ENCODE measurements around the gene ADAM12. TPM values are rescaled to one million over a fixed set of nuclear protein-coding genes. Genes with fewer than 3 reads are reported as not detected.

ADAM12 gene
- total RNA-seq, 1 donor from 2014 or later: 0.68 TPM

DNA sequence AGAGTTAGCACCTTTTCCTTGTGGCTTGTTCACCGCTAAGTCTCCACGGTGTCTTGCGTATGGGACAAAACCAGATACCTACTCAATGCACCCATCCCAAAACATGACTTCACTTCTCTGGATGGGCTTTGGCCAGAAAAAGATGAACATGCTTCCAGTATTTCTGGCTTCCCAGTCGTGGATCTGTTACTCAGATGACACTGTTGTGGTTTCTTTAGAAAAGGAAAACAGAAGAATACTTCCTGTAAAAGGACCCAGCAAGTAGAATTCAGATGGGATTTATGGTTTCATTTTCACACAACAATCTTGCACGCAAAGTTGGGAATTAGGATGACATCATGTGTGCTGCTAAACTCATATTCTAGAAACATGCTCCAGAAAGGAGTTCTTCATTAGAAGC is 216.7 kb downstream of the ADAM12 start:
- no peak for DNase-seq

DNA sequence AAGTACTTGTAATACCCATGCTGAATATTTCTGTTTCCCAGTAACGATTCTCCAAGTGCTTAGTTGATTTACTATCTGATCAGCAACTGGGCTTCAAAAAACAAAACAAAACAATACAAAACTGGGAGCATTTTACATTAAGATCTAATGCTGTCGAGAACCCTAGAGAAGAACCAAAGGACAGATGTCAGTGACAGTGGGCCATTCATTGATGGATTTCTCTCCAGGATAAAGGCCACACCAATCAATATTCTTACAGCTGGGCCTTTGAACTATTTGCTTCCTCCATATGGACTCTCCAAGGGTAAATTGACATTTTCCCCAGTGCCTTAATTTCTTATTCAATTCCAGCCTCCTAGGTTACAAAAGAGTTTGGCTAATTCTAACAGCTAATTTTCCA is 217.5 kb downstream of the ADAM12 start:
- DNase-seq: no peak

DNA sequence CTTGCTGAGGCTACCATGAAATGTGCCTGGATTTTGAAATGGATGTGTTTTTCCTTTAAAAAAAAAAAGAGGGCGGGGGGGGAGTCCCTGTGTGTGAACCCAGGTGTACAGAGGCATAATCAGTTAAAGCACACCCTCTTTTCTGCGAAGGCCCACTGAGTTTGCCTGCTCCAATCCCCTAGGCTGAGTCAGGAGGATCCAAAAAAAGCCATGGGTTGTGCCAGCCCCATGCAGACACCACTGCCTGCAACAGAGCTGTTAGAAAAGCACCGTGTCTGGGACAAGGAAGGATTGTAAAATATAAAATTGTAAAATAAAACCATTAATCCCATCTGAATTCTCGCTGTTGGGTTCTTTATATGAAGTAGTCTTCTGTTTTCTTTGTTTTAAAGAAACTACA is 217.9 kb downstream of the ADAM12 start:
- no peak for DNase-seq

DNA sequence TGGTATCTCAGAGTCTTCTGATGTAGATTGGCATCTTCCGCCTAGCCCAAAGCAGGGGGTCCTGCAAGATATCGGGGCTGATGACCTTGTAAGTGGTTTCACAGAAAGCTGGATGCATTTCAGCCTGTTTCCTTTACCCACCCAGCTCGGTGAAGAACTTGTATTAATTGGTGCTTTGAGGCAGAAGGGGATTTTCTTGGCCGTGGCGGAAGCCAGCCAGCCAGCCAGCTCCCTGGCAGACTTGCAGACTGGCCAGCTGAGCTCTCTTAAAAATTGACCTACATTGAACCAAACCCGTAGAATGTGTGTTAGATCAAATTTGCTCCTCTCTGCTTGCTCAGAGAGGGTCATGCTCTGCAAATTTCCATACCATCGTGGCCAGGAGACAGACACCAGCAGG is 218.4 kb downstream of the ADAM12 start:
- no peak for DNase-seq

DNA sequence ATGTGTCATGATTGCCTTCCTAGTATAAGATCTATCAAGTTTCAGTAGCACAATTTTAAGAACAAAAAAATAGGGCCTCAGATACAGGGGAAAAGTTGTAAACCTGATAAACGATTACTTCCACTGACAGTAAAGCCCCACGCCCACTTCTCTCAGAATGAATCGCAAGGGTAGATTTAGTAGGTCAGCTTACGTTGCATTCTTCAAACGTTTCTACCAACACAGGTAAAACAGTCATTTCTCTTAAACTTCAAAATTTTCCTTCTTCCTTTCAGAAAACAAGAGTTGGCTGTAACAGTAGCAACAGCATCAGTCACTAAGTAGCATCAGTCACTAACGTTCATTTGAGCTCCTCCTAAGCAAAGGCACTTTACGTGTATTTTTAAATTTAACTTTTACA is 221.5 kb downstream of the ADAM12 start:
- no peak for DNase-seq

DNA sequence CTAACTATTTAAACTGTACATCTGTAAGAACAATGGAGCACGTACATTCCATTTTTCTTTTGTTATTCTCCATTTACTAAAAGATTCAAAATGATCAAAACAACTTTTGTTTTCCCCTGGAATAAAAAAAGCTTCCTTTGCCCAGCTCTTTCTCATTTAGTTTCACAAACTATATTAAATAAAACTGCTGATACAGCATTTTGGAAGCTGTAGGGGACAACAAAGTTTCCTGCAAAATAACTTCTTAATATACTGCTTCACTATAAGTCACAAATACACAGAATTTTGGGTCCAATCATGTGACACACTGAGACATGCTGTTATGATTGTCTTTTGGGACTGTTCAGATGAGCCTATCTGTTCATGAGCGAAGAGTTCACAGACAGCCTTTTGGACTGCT is 222.4 kb downstream of the ADAM12 start:
- no peak for DNase-seq

DNA sequence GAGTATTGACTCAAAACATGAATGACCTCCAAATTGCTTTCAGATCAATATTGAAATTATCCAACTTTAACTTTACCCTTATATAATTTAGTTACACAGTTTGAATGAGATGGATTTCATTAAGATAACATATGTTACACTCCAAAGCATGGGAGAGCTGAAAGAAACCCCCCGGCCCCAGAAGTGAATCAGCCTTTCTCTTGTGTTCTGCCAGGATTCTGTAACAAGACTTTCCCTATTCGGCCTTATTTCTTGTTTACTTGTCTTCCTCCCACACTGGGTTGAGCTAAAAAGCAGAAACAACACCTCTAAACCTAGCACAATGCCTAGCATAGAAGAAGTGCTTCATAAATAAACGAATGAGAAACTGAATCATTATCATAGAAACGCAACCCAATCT is 224.8 kb downstream of the ADAM12 start:
- no peak for DNase-seq

DNA sequence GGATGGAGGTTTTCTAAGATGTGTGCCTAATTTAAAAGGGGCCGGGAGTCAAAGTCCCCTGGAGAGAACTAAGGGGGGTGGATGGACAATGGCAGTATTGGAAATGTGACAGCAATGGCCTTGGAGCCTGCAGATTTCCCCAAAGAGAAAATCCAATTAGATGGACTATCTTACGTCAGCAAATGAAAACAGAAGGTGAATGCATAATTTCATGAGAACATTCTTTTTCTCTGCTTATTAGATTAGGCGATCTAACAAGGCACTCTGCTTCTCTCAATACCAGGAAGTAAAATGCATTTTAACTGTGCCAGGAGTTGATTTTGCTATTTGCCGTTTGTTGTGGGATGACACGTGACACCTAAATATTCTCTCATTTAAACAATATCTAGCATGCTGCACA is 226.6 kb downstream of the ADAM12 start:
- DNase-seq: no peak

DNA sequence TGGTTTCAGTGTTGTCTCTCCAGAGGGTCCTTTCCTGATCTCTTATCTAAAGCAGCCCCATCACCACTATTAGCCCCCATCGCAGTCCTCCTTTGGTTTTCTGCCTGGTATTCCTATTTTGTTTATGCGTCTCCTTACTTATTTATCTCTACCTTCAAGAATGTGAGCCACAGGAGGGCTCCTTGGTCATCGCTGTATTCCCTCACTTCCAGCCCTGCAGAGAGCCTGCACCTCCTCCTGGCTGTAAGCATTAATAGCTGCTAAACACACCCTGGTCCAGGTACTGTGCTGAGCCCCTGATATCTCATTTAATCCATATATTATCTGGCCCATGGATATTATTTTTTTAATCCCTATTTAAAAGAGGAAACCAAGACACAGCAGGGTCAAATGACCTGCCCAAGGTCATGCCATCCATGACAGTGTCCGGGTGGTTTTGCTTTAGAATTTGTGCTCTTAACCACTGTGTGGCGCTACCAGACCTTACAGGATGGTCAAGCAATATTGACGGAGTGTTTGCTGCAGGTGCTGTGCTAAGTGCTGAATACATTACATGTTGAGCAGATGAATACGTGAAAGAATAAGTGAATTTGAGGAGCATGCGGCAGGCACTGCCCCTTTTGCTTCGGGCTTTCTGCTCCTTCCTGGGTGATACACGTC is 227.2 kb downstream of the ADAM12 start:
- no peak for DNase-seq

DNA sequence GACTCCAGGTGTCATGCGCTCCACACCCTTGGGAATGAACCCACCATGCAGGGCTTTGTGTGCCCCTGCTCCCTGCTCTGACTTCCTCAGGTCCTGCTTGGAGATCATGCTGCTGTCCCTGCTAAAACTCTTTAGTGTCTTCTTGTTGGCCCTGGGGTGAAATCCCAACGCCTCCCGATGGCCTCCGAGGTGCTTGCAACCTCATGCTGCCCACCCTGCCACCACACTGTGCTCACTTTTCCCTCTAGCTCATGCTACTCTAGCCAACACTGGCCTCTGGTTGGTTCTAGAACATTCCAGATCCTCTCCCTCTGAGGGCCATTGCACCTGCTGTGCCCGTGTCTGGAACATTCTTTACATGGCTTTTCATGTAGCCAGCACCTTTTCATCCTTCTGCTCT is 227.7 kb downstream of the ADAM12 start:
- DNase-seq: no peak

DNA sequence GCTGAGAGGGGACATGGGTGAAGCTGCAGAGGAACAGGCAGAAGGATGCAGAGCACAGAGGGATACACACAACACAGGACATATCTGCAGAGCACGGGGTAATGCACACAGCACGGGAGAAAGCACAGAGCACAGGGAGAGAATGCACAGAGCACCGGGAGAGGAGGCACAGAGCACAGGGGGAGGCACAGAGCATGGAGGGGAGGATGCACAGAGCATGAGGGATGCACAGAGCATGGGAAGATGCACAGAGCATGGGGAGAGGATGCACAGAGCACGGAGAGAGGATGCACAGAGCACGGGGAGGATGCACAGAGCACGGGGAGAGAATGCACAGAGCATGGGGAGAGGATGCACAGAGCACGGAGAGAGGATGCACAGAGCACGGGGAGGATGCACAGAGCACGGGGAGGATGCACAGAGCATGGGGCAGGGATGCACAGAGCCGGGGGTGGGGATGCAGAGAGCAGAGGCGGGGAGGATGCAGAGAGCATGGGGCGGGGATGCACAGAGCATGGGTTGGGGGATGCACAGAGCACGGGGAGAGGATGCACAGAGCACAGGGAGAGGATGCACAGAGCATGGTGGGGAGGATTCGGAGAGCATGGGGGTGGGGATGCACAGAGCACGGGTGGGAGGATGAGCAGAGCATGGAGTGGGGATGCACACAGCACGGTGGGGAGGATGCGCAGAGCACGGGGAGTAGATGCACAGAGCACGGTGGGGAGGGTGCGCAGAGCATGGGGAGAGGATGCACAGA is 230.0 kb downstream of the ADAM12 start:
- no peak for DNase-seq

DNA sequence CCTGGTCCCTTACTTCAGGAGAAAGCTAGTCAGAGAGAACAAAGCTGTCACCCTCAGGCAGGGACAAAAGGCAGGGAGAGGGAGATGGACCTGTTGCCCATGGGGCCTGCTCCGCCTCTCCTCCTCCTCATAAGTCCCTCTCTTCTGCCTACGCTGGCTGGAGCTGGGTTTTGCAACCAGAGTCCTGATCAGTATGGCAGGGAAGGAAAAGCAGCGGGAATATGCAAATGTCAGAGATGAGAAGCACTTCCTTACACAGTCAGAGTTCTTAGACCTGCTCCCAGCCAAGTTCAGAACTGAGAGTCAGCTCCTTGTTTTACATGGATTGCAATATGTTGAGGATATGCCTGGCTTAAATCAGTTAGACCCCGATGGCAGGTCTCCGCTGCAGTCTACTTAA is 231.1 kb downstream of the ADAM12 start:
- no peak for DNase-seq

DNA sequence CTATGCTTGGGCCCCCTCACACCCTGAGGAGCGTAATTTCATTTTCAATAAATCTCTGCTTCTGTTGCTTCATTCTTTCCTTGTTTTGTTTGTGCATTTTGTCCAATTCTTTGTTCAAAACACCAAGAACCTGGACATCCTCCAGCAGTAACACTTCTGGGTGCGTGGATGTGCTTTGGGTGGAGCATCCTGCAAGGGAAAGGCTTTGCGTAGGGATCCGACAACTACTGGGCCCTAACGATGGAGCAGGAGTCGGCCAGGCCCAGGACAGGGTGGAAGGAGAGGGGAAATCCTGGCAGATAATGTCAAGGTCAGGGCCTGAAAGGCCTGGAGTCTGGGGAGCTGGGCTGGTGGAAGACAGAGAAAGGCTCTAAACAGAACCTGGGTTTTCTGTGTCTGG is 231.8 kb downstream of the ADAM12 start:
- DNase-seq: no peak

DNA sequence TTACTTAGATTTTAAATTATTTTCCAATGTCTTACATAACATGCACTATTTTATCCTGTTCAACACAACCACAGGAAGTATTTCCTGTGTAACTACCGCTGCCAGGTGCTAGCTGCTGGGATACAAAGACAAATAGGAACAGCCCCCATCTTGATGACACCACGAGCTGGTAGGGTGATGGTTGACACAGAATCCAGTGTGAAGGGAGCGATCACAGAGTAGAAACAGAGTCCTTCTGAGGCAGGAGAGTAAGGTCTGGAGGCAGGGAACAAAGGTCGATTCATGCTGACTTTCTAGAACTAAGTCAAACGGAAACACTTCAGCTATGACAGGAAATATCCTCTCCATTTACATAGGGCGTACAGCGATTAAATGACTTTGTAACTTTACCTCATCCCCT is 232.3 kb downstream of the ADAM12 start:
- DNase-seq: no peak

DNA sequence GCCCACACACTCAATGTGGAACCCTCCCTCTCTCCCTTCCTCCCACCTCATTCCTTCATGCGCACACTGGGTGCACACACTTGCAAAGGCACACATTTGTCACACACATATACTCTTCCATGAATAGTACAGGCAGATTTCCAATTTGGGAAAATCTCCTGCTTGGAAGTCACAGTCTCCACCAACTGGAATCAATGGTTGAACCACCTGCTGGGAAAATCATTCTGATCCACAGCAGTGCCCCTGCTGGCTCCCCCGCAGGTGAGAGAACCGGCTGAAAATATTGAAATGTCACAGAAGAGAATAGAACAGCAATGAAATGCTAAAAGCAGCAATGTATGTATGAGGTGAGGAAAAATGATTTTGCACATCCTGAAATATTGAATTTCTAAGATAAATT is 232.7 kb downstream of the ADAM12 start:
- no peak for DNase-seq

DNA sequence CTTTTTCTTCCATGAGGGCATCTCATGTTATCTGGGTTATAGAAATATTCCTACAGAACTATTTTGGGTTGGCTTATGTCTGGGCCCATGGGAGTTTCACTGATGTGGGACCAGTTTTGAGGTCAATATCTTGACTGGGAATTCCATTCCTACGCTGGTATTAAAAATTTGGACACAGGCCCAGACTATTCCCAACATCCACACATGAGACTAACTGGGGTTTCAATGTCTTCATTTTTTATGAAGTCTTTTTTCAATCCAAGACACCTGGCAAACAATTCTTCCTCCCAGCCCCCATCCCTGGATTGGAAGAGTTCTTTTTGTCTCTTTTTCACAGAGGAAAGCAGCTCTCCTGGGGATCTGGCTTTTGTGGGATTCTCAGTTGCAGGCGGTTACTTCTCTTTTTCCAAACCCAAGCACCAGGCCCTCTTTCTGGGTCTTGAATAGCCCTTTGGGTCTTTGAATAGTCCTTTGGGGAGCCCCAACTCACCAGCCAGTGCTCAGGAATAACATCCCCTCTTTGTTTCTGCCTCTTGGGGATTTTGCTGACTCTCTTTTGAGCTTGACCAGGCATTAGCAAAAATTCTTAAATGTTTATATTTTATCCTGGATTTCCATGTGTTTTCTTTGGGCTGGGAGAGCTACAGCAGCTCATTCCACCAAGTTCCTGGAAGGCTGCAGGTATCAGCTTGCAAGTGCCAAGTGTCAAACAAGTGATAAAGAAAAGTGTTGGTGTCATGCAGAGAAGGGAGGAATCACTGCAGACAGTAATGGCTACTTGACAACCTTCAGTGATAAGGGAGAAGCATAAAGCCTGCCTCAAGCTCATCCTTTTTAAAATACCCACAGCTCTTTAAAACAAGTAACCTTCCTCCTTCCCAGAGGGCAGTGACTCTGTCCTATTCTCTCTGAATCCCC is 234.3 kb downstream of the ADAM12 start:
- no peak for DNase-seq

DNA sequence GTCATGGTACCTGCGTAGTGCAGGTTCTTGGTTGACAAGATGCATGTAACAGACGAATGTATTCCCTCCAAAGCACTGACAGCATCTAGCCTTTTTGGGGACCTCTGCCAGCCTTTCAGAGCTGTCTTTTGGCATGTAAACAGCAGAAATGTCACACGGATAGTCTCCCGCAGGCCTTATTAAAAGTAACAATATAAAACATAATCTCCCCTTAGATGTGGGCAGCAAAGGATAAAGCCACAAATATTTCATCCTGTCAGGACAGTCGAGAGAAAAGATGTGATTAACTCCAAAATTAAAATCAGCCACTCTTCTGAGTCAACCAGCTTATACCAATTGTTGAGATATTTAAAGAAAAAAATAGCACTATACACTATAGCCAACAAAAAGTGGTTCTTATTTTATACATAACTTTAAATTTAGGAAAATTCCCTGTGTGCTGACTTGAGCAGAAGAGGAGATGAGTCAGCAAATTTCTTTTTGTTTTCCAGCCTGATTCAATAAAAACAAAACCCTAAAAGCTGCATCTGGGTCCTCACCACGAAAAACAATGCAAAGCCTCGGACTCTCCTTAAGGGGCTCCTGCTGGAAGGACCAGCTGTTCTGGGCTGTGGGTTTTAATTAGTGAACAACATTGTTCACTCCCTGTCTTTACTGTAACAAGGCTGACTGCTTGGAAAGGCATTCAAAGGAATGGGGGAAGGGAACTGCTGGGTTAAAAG is 240.2 kb downstream of the ADAM12 start:
- DNase-seq: no peak

DNA sequence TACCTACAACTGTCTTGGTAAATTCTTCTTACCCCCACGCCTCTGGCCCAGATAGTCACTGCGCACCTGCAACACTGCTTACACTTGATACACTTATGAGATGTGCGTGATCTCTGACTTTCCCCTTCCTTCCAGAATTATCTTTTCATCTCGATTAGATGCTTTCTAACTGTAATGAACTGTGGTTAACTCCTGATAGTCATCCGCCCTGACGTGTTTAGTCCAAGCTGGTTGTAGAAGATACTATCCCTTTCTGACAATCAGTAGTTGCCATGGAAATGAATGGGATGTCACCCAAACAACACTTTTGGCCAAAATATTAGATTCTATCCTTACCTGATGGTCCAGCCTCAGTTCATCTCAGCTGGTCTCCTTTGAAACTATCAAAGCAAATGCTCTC is 241.5 kb downstream of the ADAM12 start:
- DNase-seq: no peak

DNA sequence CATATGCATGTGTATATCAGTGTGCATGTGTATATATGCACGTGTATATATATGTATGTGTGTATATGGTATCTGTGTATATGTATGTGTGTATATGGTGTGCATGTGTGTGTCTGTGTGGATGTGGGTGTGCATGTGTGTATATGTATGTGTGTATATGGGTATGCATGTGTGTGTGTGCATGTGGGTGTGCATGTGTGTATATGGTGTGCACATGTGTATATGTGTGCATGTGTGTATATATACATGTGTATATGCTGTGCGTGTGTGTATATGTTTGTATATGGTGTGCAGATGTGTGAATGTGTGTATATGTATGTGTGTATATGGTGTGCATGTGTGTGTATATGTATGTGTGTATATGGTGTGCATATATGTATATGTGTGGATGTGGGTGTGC is 245.2 kb downstream of the ADAM12 start:
- no peak for DNase-seq

DNA sequence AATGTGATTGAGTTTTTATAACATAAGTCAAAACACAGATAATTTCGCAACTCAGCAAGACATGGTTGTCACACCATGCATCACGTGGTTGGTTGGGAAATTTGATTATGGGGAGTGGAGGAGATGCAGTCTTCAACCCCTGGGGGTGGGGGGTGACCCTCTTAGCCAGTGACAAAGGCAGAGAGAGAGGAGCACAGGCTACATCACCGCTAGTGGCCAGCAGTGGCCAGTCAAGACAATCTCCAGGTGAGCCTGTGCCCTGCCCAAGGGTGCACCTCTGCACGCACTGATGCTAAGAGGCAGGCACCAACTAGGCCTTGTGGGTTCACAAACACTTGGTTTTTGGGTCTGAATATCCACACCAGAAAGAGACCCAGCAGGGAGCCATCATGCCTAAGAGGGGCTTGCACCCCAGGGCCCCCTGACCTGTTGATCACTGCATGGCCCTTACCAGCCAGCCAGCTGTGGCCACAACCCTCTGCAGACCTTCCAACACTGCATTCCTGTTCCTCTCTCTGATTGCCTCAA is 247.5 kb downstream of the ADAM12 start:
- no peak for DNase-seq

DNA sequence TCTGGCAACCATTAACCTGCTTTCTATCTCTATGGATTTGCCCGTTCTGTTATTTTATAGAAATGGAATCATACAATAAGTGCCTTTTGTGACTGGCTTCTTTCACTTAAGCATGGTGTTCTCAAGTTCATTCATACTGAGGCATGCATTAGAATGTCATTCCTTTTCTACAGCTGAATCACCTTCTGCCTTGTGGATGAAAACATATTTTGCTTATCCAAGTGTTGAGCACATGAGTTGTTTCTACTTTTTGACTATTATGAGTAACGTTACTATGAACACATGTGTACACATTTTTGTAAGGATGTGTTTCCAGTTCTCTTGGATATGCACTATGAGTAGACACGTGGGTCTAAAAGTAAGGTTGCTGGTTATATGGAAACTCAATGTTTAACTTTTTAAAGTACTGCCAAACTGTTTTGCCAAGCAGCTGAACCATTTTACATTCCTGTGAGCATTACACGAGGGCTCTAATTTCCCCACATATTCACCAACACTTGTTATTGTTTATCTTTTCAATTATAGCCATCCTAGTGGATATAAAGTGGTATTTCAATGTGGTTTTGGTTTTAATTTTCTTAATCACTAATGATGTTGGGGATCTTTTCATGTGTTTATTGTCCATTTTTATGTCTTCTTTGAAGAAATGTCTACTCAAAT is 250.6 kb downstream of the ADAM12 start:
- no peak for DNase-seq

Measured in dermis blood vessel endothelial cell (primary cell).